HL-60 (cell line): ENCODE measurements around the gene TRAK2.

Experiments used
- DNase-seq, 2 experiments: peaks; one replicate each; pipeline ENCODE4 v3.0.0-alpha.2; 2010 to 2020; ENCODE audit warnings: low read depth in 1 of 2, low spot score in 1 of 2
- H3K27ac ChIP-seq: fragments of 250-450 bp; sonication (Bioruptor Pico); replicated peaks from 2 replicates; pipeline ENCODE4 v1.5.1; 2020; ENCODE audit warnings: mild to moderate bottlenecking, moderate library complexity
- H3K27me3 ChIP-seq: fragments of 250-450 bp; sonication (Bioruptor Pico); 2 replicates; pipeline ENCODE4 v1.5.1; 2021; ENCODE audit warnings: mild to moderate bottlenecking, moderate library complexity; ENCODE audit not compliant: insufficient read depth, poor library complexity, severe bottlenecking
- H3K4me3 ChIP-seq: replicated peaks from 2 replicates; pipeline ENCODE4 v1.5.1; 2011; ENCODE audit warnings: mild to moderate bottlenecking, control low read depth, low read length; ENCODE audit not compliant: insufficient read depth
- CTCF ChIP-seq: IDR thresholded peaks from one replicate; pipeline ENCODE4 v1.5.1; 2011; ENCODE audit warnings: low read length, control low read depth, inconsistent platforms; ENCODE audit not compliant: insufficient read depth
- GABPA ChIP-seq: IDR thresholded peaks from 2 replicates; pipeline ENCODE4 v1.6.1; 2012; ENCODE audit warnings: low read depth
- POLR2AphosphoS5 ChIP-seq: IDR thresholded peaks from 2 replicates; pipeline ENCODE4 v1.6.1; 2012; ENCODE audit warnings: low read depth
- REST ChIP-seq: IDR thresholded peaks from 2 replicates; pipeline ENCODE4 v1.6.1; 2012; ENCODE audit warnings: low read depth; ENCODE audit not compliant: insufficient replicate concordance
- SPI1 ChIP-seq: IDR thresholded peaks from 2 replicates; pipeline ENCODE4 v1.6.1; 2012; ENCODE audit warnings: low read depth, mild to moderate bottlenecking, borderline replicate concordance

The TRAK2 gene

GRCh38 chr2:201404699-201405280, 46.5 kb downstream of the TRAK2 start:
- no peak for DNase-seq
- no peaks in the 10 kb centered on the region for H3K27me3 ChIP-seq
- H3K4me3 ChIP-seq = no peak overlapping the region
- H3K27ac ChIP-seq = no peak overlapping the region
- TF ChIP-seq REST (no peak), GABPA (no peak), SPI1 (no peak), CTCF (no peak), POLR2AphosphoS5 (no peak)

DNA sequence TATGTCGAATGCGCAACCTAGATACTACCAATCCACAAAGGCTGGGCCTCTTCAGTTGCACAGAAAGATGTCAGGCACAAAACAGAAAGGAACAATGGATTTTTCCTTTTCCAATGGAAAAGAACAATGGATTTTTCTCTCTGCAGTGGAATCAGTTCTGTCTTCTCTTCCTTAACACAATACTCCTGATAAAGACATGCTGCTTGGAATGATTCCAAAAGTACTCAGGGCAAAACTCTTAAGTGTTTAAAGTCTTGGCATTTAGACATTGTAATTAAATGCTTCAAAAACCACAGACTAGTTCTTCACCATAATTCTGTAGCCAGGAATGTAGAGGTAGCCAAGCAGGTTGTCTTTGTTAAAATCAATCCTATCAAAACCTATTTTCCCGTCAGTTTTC, 47.4 kb downstream of the TRAK2 start:
- H3K4me3 ChIP-seq = no peak overlapping the region
- no peak for DNase-seq
- no peak overlapping the region for H3K27ac ChIP-seq
- no peaks in the 10 kb centered on the region for H3K27me3 ChIP-seq
- TF ChIP-seq REST (no peak), POLR2AphosphoS5 (no peak), SPI1 (no peak), CTCF (no peak), GABPA (no peak)

DNA sequence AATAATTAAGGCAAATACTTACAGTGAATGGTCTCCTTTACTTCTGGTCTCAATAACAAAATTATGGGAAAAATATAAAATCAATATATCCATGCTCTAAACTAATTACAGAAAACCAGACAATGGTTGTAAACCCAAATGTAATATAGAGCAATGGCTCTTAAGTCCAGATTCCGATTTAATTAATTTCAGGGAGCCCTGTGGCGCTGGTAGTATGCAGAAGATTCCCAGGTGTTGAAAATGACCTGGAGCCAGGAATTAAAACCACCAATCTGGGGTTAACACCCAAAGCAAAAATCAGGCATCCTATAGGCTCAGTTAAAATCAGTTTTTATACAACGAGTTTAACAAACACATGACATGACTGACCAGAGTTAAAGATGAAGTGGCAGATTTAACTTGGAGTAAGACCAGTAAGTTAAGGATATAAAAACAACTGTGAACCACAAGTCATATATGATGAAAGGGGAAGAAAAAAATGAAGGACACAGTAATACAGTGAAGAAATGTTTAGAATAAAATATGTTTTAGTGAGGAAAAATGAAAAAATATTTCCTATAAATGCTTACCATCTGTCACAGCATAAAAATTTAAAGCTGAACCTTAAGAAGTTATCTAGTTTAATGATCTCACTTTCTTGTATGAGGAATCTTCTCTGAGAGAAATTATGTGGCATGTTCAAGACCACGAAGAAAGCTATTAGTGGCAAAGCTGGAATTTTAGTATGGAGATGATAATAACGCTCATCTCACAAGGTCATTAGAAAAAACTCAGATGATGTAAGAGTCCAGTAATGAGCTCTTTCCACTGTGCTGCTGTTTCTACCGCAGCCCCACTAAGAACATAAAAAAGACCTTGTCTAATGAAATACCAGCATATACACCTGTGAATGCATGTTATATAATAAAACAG, 48.4 kb downstream of the TRAK2 start:
- Histone ChIP-seq H3K4me3 (no peak overlapping the region), H3K27me3 (no peaks in the 10 kb centered on the region), H3K27ac (no peak overlapping the region)
- no peak for TF ChIP-seq POLR2AphosphoS5
- TF ChIP-seq GABPA = no peak
- no peak for TF ChIP-seq SPI1
- TF ChIP-seq REST = no peak
- TF ChIP-seq CTCF = no peak
- DNase-seq = no peak
